Measurements from ENCODE around the gene LRRC3B. TPM values are rescaled to one million over a fixed set of nuclear protein-coding genes. Genes with fewer than 3 reads are reported as not detected.

Gene LRRC3B
- total and polyA plus RNA-seq, 4 donors, result 0.08 to 0.19 TPM; not detected in 2

- no peak for DNase-seq (ENCODE audit: low spot score)
- Histone ChIP-seq H3K36me3 (ENCODE audit: control insufficient read depth in 4 of 4, insufficient read depth in 3 of 4, low read depth in 1 of 4, low read length in 3 of 4) (no peaks in the 10 kb centered on the region), H3K4me3 (ENCODE audit: low read depth in 1 of 3, low read length in 3 of 3) (no peak overlapping the region), H3K27ac (ENCODE audit: low read depth in 1 of 2, low read length in 2 of 2) (no peak overlapping the region), H3K9ac (ENCODE audit: low read depth in 1 of 2, low read length in 2 of 2) (no peak overlapping the region), H3K9me3 (ENCODE audit: control insufficient read depth in 4 of 4, low read length in 3 of 4) (no peaks in the 10 kb centered on the region), H3K4me1 (ENCODE audit: control insufficient read depth in 4 of 4, insufficient read depth in 4 of 4, low read length in 3 of 4) (peaks cover 3 to 10% (median 5%) of the 10 kb centered on the region in 4 donors), H3K27me3 (ENCODE audit: control insufficient read depth in 4 of 4, insufficient read depth in 4 of 4, low read length in 3 of 4) (no peaks in the 10 kb centered on the region)
- WGBS, result 95% methylated on average over 3 of the region's 3 CpGs
- TF ChIP-seq RAD21 (IDR thresholded peaks at IDR 0.05) (no peak), REST (IDR thresholded peaks at IDR 0.05) (no peak), FOXA2 (IDR thresholded peaks at IDR 0.05) (no peak), SP1 (IDR thresholded peaks at IDR 0.05) (no peak), EGR1 (IDR thresholded peaks at IDR 0.05; ENCODE audit: low read depth in 2 of 2) (no peak), NR2F2 (IDR thresholded peaks at IDR 0.05) (no peak), GABPA (IDR thresholded peaks at IDR 0.05 in 1 of 2, conservative IDR thresholded peaks at IDR 0.05 in 1 of 2) (no peak), TAF1 (conservative IDR thresholded peaks at IDR 0.05) (no peak), ATF3 (IDR thresholded peaks at IDR 0.05) (no peak), RXRA (IDR thresholded peaks at IDR 0.05) (no peak), YY1 (IDR thresholded peaks at IDR 0.05) (no peak), MAX (IDR thresholded peaks at IDR 0.05) (no peak)
Measured at GRCh38 chr3:26715431-26715830, 92.9 kb downstream of the LRRC3B start.

GRCh38 chr3:26718315-26718714 is 95.7 kb downstream of the LRRC3B start:
- no peak overlapping the region for H3K27ac ChIP-seq (ENCODE audit: low read depth in 1 of 2, low read length in 2 of 2)
- H3K4me1 ChIP-seq (ENCODE audit: control insufficient read depth in 4 of 4, insufficient read depth in 4 of 4, low read length in 3 of 4), result peaks cover 3 to 10% (median 5%) of the 10 kb centered on the region in 4 donors
- no peak for DNase-seq (ENCODE audit: low spot score)
- H3K4me3 ChIP-seq (ENCODE audit: low read depth in 1 of 3, low read length in 3 of 3), result no peak overlapping the region
- peaks cover 0 to 2% (median 0%) of the 10 kb centered on the region in 4 donors for H3K27me3 ChIP-seq (ENCODE audit: control insufficient read depth in 4 of 4, insufficient read depth in 4 of 4, low read length in 3 of 4)
- 28% methylated on average over 1 of the region's 1 CpG for WGBS
- TF ChIP-seq GABPA (IDR thresholded peaks at IDR 0.05 in 1 of 2, conservative IDR thresholded peaks at IDR 0.05 in 1 of 2), result no peak
- no peak for TF ChIP-seq FOXA2 (IDR thresholded peaks at IDR 0.05)
- TF ChIP-seq REST (IDR thresholded peaks at IDR 0.05), result no peak
- no peak for TF ChIP-seq ATF3 (IDR thresholded peaks at IDR 0.05)
- no peak for TF ChIP-seq TAF1 (conservative IDR thresholded peaks at IDR 0.05)
- TF ChIP-seq CTCF (IDR thresholded peaks at IDR 0.05; ENCODE audit: low read depth, low read length, missing input control), result no peak
- TF ChIP-seq EGR1 (IDR thresholded peaks at IDR 0.05; ENCODE audit: low read depth in 2 of 2), result no peak
- TF ChIP-seq HNF4G (IDR thresholded peaks at IDR 0.05), result no peak
- H3K36me3 ChIP-seq (ENCODE audit: control insufficient read depth in 4 of 4, insufficient read depth in 3 of 4, low read depth in 1 of 4, low read length in 3 of 4), result no peaks in the 10 kb centered on the region
- H3K9ac ChIP-seq (ENCODE audit: low read depth in 1 of 2, low read length in 2 of 2), result no peak overlapping the region
- no peaks in the 10 kb centered on the region for H3K9me3 ChIP-seq (ENCODE audit: control insufficient read depth in 4 of 4, low read length in 3 of 4)
